Stimulated activated naive CD4-positive, alpha-beta T cell treated with Interleukin-2 at 50 U/mL for 16 hours (primary cell): ENCODE measurements around the gene CFAP410.

Source experiments
- DNase-seq: peaks from one replicate; lab custom pipeline; 2025; lab: John Stamatoyannopoulos, UW

CFAP410 gene

GRCh38 chr21:44338971-44339910 is at the start of gene CFAP410:
TSS of gene CFAP410 (minus strand) at chr21:44339390. CDS start at chr21:44339194, 196 bp downstream.
- peak; percentile 91 for DNase-seq

GRCh38 chr21:44384968-44385367 is 45.8 kb upstream of the CFAP410 start:
- DNase-seq: no peak

- no peak for DNase-seq
Measured at GRCh38 chr21:44383216-44383615, 44.0 kb upstream of the CFAP410 start.

GRCh38 chr21:44382536-44382935 is 43.3 kb upstream of the CFAP410 start:
- DNase-seq: no peak

- DNase-seq: no peak
Measured at GRCh38 chr21:44381874-44382273, 42.7 kb upstream of the CFAP410 start.

GRCh38 chr21:44380876-44381275 is 41.7 kb upstream of the CFAP410 start:
- DNase-seq: no peak

- DNase-seq: no peak
Measured at GRCh38 chr21:44379991-44380865, 41.0 kb upstream of the CFAP410 start.

- no peak for DNase-seq
Measured at GRCh38 chr21:44379515-44379848, 40.3 kb upstream of the CFAP410 start.

- no peak for DNase-seq
Measured at GRCh38 chr21:44378646-44379514, 39.7 kb upstream of the CFAP410 start.

- no peak for DNase-seq
Measured at GRCh38 chr21:44377922-44378645, 38.9 kb upstream of the CFAP410 start.

- DNase-seq: no peak
Measured at GRCh38 chr21:44377201-44377921, 38.2 kb upstream of the CFAP410 start.

GRCh38 chr21:44376606-44377005 is 37.4 kb upstream of the CFAP410 start:
- no peak for DNase-seq

GRCh38 chr21:44375761-44376241 is 36.6 kb upstream of the CFAP410 start:
- no peak for DNase-seq

GRCh38 chr21:44375281-44375651 is 36.1 kb upstream of the CFAP410 start:
- no peak for DNase-seq

GRCh38 chr21:44374601-44375280 is 35.6 kb upstream of the CFAP410 start:
- DNase-seq: no peak

GRCh38 chr21:44372616-44373015 is 33.4 kb upstream of the CFAP410 start:
- DNase-seq: no peak

- no peak for DNase-seq
Measured at GRCh38 chr21:44371596-44371995, 32.4 kb upstream of the CFAP410 start.

GRCh38 chr21:44370786-44371410 is 31.7 kb upstream of the CFAP410 start:
- no peak for DNase-seq

GRCh38 chr21:44370027-44370735 is 31.0 kb upstream of the CFAP410 start:
- DNase-seq: no peak
